GM18507 (cell line): Measurements from ENCODE around the gene DUSP21.
"Not testable (repeated sequence)": the region's sequence is repeated elsewhere in the genome, so short reads cannot be mapped to it uniquely, and the experiment has no call there.

Experiments
- DNase-seq: peaks from one replicate; pipeline ENCODE4 v3.0.0; 2011; ENCODE audit warnings: low read depth; ENCODE audit not compliant: insufficient read length; ENCODE audit errors: extremely low spot score
- FAIRE-seq: peaks from 2 replicates; lab custom pipeline; 2011; peaks lifted over from hg19 to GRCh38; lab: Jason Lieb, UNC

Gene DUSP21

DNA sequence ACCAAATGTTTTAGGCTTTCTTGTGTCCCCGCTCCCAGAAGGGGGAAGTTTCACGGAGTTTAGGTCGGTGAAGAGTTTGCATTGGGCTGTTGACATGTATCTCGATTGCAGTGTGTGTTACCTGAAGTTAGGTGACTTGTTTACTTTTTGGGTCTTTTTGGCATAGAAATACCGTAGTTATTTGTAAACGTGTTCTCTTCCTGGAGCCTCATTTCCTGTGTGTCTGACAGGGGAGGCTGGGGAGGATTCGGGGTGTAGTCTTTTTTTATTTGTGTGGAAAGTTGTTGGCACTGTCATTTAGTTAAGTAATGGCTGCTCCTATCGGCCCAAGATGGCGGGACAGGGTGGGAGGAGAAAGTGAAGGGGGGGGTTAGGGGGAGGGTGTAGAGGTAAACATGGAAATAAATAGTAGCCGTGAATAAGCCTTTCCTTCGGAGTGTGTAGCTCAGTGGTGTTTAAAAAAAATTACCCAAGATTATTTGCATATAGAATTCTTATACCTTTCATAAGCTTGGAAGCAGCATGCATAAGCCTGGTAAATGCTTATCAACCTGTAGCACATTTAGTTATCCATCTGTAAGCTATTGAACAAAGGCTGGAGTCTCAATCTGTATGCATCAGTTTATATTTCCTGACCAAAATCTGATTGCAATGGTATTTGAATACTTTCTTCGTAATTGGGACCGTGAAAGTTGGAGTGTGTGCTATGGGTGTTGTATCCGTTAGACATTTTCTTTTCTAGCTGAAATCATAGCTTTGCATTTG lies 30.8 kb downstream of the DUSP21 start:
- FAIRE-seq, result peak; percentile 86
- DNase-seq, result no peak

- no peak for DNase-seq
- FAIRE-seq, result no peak
Measured at GRCh38 chrX:44875185-44875489, 31.3 kb downstream of the DUSP21 start.

- no peak for DNase-seq
- FAIRE-seq, result peak; percentile 41
Measured at GRCh38 chrX:44876086-44876485, 32.3 kb downstream of the DUSP21 start.

- FAIRE-seq, result no peak
- no peak for DNase-seq
Measured at GRCh38 chrX:44876767-44877166, 32.9 kb downstream of the DUSP21 start.

DNA sequence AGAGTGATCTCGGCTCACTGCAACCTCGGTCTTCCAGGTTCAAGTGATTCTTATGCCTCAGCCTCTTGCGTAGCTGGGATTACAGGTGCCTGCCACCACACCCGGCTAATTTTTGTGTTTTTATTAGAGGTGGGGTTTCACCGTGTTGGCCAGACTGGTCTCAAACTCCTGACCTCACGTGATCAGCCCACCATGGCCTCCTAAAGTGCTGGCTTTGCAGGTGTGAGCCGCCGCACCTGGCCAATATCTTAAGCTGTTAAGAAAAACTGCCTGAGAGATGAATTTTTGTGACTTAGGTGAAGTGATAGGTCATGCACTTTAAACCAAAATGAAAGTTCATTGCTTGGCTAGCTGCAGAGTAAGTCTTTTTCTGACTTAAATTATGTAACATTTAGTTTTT lies 35.0 kb downstream of the DUSP21 start:
- FAIRE-seq, result no peak
- DNase-seq, result no peak

GRCh38 chrX:44881549-44881948 lies 37.7 kb downstream of the DUSP21 start:
- DNase-seq (no peak), FAIRE-seq (no peak)

DNA sequence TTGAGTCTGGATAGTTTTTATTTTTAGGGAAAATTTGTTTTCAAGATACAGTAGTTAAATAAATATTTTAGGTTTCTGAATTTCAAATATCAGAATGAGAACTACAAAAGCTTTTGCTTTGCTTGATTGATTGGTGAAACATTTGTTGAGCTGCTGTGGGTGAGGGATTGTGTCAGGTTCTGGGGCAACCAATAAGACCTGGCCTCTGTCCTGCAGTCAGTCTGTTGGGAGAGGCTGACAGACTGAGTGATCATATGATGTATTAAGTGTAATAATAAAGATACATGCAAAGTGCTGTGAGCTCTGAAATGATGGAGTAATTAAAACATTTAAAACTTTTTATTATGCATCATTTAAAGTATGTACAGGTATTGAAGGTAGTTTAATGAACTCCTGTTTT lies 38.8 kb downstream of the DUSP21 start:
- no peak for DNase-seq
- FAIRE-seq, result no peak

GRCh38 chrX:44884944-44885343 lies 41.1 kb downstream of the DUSP21 start:
- no peak for DNase-seq
- FAIRE-seq, result no peak

- no peak for DNase-seq
- peak; percentile 58 for FAIRE-seq
Measured at GRCh38 chrX:44889824-44890223, 46.0 kb downstream of the DUSP21 start.

DNA sequence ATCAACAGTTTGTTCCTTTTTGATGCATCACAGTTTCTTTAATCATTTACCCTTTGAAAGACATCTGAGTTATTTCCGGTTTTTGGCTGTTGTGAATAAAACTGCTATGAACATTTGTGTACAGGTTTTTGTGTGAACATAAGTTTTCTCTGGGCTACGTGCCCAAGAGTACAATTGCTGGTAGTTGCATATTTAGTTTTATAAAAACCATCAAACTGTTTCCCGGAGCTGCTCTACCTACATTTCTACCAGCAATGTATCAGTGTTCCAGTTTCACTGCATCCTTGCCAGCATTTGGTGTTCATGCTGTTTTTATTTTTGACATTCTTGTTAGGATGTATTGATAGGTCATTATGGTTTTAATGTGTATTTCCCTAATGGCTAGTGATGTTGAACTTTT lies 46.4 kb downstream of the DUSP21 start:
- FAIRE-seq (no peak), DNase-seq (no peak)

GRCh38 chrX:44890687-44891086 lies 46.9 kb downstream of the DUSP21 start:
- not testable (repeated sequence) for FAIRE-seq, DNase-seq

DNA sequence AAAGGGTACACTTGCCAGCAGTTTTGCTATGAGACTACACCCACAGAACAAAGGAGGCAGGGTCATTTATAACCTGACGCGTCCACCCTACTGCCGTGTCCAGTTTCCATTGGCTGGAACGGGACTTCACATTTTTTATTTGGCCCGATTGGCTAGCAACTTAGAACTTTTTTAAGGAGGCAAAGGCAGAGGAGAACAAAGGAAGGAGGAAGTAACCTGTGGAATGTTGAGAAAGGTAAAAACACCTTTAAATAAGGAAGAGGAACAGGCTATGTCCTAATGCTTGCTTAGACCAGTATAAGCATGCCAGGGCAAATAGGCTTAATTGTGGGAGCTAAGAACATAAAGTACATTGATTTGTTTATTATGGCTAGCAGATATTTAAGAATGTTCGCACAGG lies 47.8 kb downstream of the DUSP21 start:
- DNase-seq (no peak), FAIRE-seq (no peak)
